Neural progenitor cell (in vitro differentiated cells): ENCODE measurements around the gene OSTM1. TPM values are rescaled to one million over a fixed set of nuclear protein-coding genes. Genes with fewer than 3 reads are reported as not detected.

Experiments used
- DNase-seq: peaks from one replicate; pipeline ENCODE4 v3.0.0-alpha.2; 2016; ENCODE audit warnings: low spot score
- H2AFZ ChIP-seq: fragments of 200-600 bp; sonication (generic); replicated peaks from 2 replicates; pipeline ENCODE4 v1.6.1; 2016; ENCODE audit warnings: antibody characterized with exemption
- H3F3A ChIP-seq: fragments of 200-600 bp; sonication (generic); 2 replicates; pipeline ENCODE4 v1.6.1; 2016; ENCODE audit warnings: antibody characterized with exemption, low read depth
- H3K27ac ChIP-seq: fragments of 200-600 bp; sonication (generic); 2 replicates; pipeline ENCODE4 v1.5.1; 2016; ENCODE audit warnings: mild to moderate bottlenecking
- H3K27me3 ChIP-seq: fragments of 200-600 bp; sonication (generic); 2 replicates; pipeline ENCODE4 v1.6.1; 2016; ENCODE audit warnings: mild to moderate bottlenecking, moderate library complexity
- H3K36me3 ChIP-seq: fragments of 200-600 bp; sonication (generic); 2 replicates; pipeline ENCODE4 v1.5.1; 2016
- H3K4me1 ChIP-seq: fragments of 200-600 bp; sonication (generic); 2 replicates; pipeline ENCODE4 v1.6.1; 2016; ENCODE audit warnings: mixed run types
- H3K4me2 ChIP-seq: fragments of 200-600 bp; sonication (generic); 2 replicates; pipeline ENCODE4 v1.6.1; 2016
- H3K4me3 ChIP-seq: fragments of 200-600 bp; sonication (generic); 2 replicates; pipeline ENCODE4 v1.5.1; 2016
- H3K79me2 ChIP-seq: fragments of 200-600 bp; sonication (generic); 2 replicates; pipeline ENCODE4 v1.6.1; 2016; ENCODE audit warnings: low read depth
- H3K9ac ChIP-seq: fragments of 200-600 bp; sonication (generic); 2 replicates; pipeline ENCODE4 v1.6.1; 2016
- H3K9me3 ChIP-seq: fragments of 200-600 bp; sonication (generic); 2 replicates; pipeline ENCODE4 v1.5.1; 2016; ENCODE audit warnings: low read depth
- H4K20me1 ChIP-seq: fragments of 200-600 bp; sonication (generic); 2 replicates; pipeline ENCODE4 v1.6.1; 2016; ENCODE audit warnings: low read depth
- H3K27ac Mint-ChIP-seq: 3 replicates; pipeline ENCODE4 v1.8.0; 2021; ENCODE audit warnings: mixed read lengths
- H3K27me3 Mint-ChIP-seq: 2 replicates; pipeline ENCODE4 v1.8.0; 2022; ENCODE audit warnings: low read depth, mild to moderate bottlenecking, inconsistent platforms, moderate library complexity, mixed read lengths; ENCODE audit not compliant: insufficient read depth
- H3K36me3 Mint-ChIP-seq: 3 replicates; pipeline ENCODE4 v1.8.0; 2021; ENCODE audit warnings: mixed read lengths
- H3K4me1 Mint-ChIP-seq: 3 replicates; pipeline ENCODE4 v1.8.0; 2021; ENCODE audit warnings: mixed read lengths
- H3K4me3 Mint-ChIP-seq: 3 replicates; pipeline ENCODE4 v1.8.0; 2021; ENCODE audit warnings: mild to moderate bottlenecking, moderate library complexity, mixed read lengths
- H3K9me3 Mint-ChIP-seq: 3 replicates; pipeline ENCODE4 v1.8.0; 2020; ENCODE audit warnings: mixed read lengths
- EZH2 ChIP-seq: fragments of 200-600 bp; sonication (generic); IDR thresholded peaks from 2 replicates; pipeline ENCODE4 v1.6.1; 2017; ENCODE audit warnings: antibody characterized with exemption, mild to moderate bottlenecking, moderate library complexity
- EZH2phosphoT487 ChIP-seq: fragments of 200-600 bp; sonication (generic); IDR thresholded peaks from 2 replicates; pipeline ENCODE4 v1.6.1; 2017; ENCODE audit warnings: antibody characterized with exemption
- total RNA-seq: library from RNA; depleted of rRNA; stranded (reverse); fragments of >200 nt; gene quantifications from 2 replicates; pipeline ENCODE4 v1.2.3, GENCODE V29; 2015; ENCODE audit warnings: low replicate concordance
- TF ChIP-seq, protein P1 (sequence below): fragments of 200-600 bp; sonication (generic); IDR thresholded peaks from 2 replicates; pipeline ENCODE4 v1.5.1; 2017; ENCODE audit warnings: antibody characterized with exemption, mild to moderate bottlenecking

The OSTM1 gene
- total RNA-seq, 1 donor from 2014 or later = 42.8 TPM

DNA sequence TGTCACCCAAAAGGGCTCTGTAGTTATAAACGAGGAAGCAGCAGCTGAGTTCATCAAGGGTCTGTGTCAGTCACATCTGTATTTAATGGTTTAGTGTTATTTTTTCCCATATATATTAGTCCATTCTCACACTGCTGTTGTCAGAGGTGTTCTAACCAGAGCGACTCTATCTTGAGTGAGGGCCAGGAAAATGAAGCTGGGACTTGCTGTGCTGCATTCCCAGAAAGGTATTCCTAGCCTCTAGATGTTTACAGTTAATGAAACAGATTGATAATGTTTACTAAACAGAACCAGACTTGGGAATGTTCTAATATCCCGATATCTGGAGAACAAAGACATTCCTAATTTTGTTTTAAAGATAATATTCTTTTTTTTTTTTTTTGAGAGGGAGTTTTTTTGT, 68.6 kb downstream of the OSTM1 start:
- Mint-ChIP-seq H3K9me3 (peaks cover 19% of the 10 kb centered on the region), H3K27ac (no peak overlapping the region), H3K4me1 (peaks cover 15% of the 10 kb centered on the region), H3K27me3 (peaks cover 8% of the 10 kb centered on the region), H3K36me3 (no peaks in the 10 kb centered on the region), H3K4me3 (no peak overlapping the region)
- H2AFZ ChIP-seq = no peak overlapping the region
- H3K9ac ChIP-seq = no peak overlapping the region
- H3K4me3 ChIP-seq = no peak overlapping the region
- H3K27me3 ChIP-seq = no peaks in the 10 kb centered on the region
- no peaks in the 10 kb centered on the region for H4K20me1 ChIP-seq
- H3K27ac ChIP-seq = no peak overlapping the region
- H3F3A ChIP-seq = no peaks in the 10 kb centered on the region
- H3K36me3 ChIP-seq = no peaks in the 10 kb centered on the region
- TF ChIP-seq, protein P1, sequence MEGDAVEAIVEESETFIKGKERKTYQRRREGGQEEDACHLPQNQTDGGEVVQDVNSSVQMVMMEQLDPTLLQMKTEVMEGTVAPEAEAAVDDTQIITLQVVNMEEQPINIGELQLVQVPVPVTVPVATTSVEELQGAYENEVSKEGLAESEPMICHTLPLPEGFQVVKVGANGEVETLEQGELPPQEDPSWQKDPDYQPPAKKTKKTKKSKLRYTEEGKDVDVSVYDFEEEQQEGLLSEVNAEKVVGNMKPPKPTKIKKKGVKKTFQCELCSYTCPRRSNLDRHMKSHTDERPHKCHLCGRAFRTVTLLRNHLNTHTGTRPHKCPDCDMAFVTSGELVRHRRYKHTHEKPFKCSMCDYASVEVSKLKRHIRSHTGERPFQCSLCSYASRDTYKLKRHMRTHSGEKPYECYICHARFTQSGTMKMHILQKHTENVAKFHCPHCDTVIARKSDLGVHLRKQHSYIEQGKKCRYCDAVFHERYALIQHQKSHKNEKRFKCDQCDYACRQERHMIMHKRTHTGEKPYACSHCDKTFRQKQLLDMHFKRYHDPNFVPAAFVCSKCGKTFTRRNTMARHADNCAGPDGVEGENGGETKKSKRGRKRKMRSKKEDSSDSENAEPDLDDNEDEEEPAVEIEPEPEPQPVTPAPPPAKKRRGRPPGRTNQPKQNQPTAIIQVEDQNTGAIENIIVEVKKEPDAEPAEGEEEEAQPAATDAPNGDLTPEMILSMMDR = no peak
- TF ChIP-seq EZH2phosphoT487 (no peak), EZH2 (no peak)
- H3K9me3 ChIP-seq = peaks cover 5% of the 10 kb centered on the region
- H3K4me1 ChIP-seq = no peaks in the 10 kb centered on the region
- no peaks in the 10 kb centered on the region for H3K79me2 ChIP-seq
- no peak for DNase-seq
- no peak overlapping the region for H3K4me2 ChIP-seq

- no peak for TF ChIP-seq EZH2phosphoT487
- no peak for TF ChIP-seq EZH2
- TF ChIP-seq, protein P1 = no peak
- H3K4me3 Mint-ChIP-seq = no peak overlapping the region
- H3K27ac Mint-ChIP-seq = no peak overlapping the region
Observed at GRCh38 chr6:108004861-108005260, 69.7 kb downstream of the OSTM1 start.

DNA sequence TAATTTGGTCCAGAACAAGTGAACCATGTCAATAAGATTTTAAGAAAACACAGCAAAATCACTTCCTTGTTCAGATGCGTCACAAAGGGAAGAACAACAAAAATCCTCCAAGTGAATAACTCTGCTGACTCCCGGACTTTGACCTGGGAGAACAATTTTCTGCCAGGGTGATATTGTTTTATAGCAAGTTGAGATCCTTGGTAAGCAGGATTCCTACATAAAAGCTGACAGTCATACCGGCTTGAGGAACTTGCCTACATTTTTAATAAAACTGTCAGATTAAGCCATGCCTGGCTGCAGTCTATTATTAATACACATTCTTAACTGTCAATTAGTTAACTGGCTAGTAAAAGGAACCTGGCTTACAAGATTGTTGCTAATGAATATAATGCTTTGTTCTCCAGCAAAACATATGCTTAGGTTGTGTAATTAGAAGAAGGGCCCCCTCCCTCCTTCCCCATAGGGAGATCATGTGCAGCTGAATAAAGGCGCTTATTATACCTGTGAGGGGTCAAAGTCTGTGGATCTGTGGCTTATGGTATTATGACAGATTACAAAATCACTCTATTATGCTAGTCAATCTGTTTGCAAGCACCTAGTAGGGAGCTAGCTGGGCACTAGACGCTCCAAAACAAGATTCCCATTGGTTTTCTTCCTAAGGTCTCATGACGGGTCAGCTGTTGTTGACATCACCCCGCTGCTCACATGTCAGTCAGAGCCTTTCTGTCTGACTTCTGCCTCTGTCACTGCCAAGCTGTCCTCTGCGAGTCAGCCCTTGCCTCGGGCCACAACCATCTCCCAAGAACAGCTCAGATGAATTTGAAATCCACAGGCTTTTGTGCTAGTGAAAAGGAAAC, 71.9 kb downstream of the OSTM1 start:
- peak; percentile 12 for DNase-seq
- Histone ChIP-seq H3F3A (no peaks in the 10 kb centered on the region), H3K9ac (no peak overlapping the region), H3K79me2 (no peaks in the 10 kb centered on the region), H3K36me3 (no peaks in the 10 kb centered on the region), H3K27ac (no peak overlapping the region), H3K4me3 (no peak overlapping the region), H3K4me2 (peak overlapping the region; percentile 24), H2AFZ (no peak overlapping the region), H3K9me3 (no peaks in the 10 kb centered on the region), H3K27me3 (no peaks in the 10 kb centered on the region), H4K20me1 (no peaks in the 10 kb centered on the region), H3K4me1 (peaks cover 6% of the 10 kb centered on the region)
- Mint-ChIP-seq H3K4me1 (peaks cover 24% of the 10 kb centered on the region), H3K27me3 (peaks cover 3% of the 10 kb centered on the region), H3K9me3 (peaks cover 5% of the 10 kb centered on the region), H3K36me3 (no peaks in the 10 kb centered on the region), H3K4me3 (peak overlapping the region; percentile 13), H3K27ac (no peak overlapping the region)
- TF ChIP-seq EZH2phosphoT487 (no peak), EZH2 (no peak)
- TF ChIP-seq, protein P1 = no peak

More at GRCh38 chr6:108004861-108005260, 69.7 kb downstream of the OSTM1 start:
- Histone ChIP-seq H3K9me3 (peaks cover 5% of the 10 kb centered on the region), H3K79me2 (no peaks in the 10 kb centered on the region), H3K36me3 (no peaks in the 10 kb centered on the region), H3K27ac (no peak overlapping the region), H4K20me1 (no peaks in the 10 kb centered on the region), H3K9ac (no peak overlapping the region), H2AFZ (no peak overlapping the region), H3K4me3 (no peak overlapping the region), H3K4me2 (no peak overlapping the region), H3K4me1 (no peaks in the 10 kb centered on the region), H3F3A (no peaks in the 10 kb centered on the region), H3K27me3 (no peaks in the 10 kb centered on the region)
- Mint-ChIP-seq H3K27me3 (peaks cover 8% of the 10 kb centered on the region), H3K36me3 (no peaks in the 10 kb centered on the region), H3K4me1 (peaks cover 16% of the 10 kb centered on the region), H3K9me3 (peaks cover 19% of the 10 kb centered on the region)
- DNase-seq = no peak
